IPS DF 4.7 (cell line): ENCODE measurements around the gene CDK15.

Experiments used
- DNase-seq: peaks from one replicate; pipeline ENCODE4 v3.0.0-alpha.2; 2013; ENCODE audit warnings: low spot score; ENCODE audit errors: extremely low read depth

CDK15 gene

GRCh38 chr2:201866643-201867473 lies 60.5 kb downstream of the CDK15 start:
- no peak for DNase-seq

DNA sequence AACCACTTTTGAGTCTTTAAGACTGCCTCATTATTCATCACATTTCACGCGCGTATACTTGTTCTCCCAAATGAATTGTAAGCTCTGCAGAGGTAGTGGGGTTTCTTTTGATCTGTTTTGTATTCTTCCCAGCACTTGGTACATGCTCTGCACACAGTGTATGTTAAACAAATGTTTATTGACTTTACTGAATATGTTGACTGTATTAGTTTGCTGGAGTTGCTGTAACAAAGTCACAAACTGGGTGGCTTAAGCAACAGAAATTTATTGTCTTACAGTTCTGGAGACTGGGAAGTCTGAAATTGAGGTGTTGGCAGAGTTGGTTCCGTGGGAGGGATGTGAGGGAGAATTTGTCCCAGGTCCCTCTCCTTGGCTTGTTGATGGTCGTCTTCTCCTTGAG lies 65.1 kb downstream of the CDK15 start:
- no peak for DNase-seq

DNA sequence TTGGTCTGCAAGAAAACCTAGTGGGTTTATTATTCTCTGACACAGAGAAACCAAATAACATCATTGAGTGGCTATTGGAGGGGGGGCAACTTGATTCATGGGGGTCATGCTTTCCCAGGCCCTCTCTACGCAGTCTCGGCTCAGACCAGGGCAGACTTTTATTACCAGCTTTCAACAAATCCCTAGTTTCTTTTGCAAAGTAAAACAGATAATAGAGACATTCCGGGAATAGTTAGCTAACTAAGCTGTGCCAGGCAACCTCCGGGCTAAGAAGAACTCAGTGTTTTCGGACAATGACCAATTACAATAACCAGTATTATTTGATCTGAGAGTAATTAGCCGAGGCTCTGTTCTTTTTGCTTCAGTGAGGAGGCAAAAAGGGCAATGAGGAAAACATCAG lies 66.3 kb downstream of the CDK15 start:
- no peak for DNase-seq

- DNase-seq: no peak
Measured at GRCh38 chr2:201879996-201880395, 73.7 kb downstream of the CDK15 start.

DNA sequence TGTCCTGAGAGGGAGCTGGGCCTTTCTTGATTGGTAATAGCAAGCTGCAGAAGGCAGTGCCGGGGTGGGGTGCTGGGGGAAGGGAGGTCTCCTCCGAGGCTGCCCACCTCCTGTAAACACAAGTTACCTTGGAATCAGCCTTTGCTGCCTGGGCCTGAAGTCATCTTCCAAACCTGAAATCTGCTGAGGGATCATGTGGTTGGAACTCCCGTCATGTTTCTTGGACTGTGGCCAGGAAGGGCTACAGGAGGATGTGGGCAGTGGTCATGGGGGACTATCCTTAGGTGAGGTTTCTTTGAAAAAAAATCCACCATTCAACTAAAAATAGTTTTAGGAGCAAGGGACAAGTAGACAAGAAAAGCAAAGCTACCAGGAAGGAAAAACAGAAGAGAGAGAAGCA lies 74.2 kb downstream of the CDK15 start:
- no peak for DNase-seq

DNA sequence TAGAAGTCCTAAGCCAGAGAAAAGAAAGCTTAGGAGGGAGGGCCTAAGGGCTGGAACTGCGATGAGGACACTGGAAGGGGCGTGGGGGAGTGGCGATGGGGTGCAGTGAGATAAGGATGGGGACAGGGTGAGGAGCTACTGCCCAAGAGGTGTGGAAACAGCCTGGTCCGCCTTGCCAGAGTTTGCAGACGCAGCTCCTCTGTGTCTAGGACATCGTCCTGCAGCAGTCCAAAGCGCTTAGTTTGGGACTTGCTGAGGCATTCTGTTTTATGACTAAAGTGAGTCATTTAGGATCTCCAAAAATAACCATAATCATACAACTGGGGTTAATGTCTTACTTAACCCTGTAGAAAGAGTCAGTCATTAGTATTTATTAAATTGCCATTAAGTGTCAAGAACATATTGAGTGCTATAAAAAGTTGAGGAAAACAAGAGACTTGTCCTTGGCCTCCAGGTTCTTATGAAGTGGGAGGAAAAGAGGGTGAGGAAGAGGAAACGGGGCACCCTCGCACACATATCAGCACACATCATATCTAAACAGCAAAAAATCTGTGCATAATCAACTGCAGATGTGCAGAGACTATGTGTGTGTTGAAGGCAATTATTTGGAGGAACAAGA lies 74.8 kb downstream of the CDK15 start:
- DNase-seq: no peak

DNA sequence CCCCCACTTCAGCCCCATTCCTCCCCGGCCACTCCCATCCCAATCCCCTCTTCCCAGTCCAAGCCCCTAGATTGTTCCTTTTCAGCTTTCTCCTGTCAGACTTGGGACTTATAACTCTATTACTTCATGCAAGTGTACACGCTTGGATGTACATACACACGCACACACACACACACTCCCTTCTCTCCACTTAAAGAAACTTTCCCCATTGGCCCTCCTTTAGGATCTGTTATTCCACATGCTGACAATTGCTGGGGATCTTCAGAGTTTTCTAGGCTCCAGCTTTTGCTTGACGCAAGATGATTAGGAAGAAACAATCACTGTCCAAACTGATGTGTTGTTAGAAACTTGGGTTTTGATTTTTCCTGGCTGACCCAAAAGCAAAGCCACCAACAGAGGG lies 75.4 kb downstream of the CDK15 start:
- DNase-seq: no peak

DNA sequence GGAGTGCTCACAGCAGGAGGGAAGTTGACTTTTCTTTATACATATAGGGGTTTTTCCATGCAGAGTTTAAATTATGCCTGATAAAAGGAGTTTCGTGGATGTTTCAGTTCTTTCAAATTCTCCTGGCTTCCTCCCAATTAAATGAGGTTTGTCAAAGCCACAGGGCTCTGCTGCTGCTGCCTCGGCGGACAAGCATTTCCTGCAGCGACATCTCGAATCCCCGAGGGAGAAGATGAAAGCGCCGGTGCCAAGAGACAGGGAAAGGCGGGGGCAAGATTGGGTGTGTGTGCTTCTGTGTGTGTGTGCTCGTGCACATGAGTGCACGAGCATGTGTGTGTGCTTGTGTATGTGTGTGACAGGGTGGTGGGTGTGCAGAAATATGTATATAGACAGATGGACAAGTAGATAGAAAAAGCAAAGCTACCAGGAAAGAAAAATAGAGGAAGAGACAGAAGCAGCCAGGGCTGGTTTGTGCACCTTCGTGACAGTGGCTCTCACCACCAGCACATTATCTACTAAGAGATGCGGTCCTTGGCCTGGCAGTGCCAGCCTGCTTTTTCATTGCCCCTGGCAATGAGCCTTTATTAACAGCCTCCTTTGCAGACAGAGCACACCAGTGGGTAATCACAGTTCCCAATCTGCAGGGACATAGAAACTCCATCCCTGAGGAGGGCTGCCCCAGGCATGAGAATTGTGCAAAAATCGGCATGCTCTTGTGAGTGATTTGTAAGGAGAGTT lies 76.2 kb downstream of the CDK15 start:
- no peak for DNase-seq

DNA sequence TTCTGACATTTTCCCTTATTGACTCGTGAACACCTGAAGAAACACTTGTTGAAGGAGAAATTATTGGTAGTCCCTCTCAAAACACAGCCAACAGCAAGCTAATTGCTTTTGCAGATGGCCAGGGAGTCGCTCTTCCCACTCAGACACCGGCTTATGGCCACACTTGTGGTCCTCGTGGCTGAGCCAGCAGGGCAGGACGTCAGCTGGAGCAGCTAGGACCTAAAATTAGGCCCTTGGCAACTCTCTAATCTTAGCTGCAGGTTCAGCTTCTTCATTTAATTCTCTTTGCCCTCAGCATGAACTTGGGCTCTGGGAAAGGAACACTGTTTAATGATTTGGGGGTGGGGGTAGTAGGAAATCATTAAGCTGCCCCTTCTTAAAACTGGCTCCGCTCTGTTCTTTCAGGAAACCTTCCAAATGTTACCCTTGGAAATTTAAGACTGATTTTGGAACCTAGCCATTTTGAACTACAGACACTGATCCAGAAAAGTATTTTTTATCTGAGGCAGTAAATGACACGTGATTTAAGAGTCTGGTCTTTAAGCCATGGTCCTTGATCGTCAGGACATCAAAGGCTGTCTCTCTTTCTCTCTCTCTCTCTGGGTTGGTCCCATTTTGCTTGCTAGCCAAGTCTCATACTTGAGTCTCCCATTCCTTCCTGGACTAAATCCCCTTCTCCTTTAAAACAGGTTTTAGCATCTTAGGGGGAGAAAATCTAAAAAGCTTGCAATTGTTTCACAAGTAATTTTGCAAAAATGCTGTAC lies 77.5 kb downstream of the CDK15 start:
- no peak for DNase-seq

- no peak for DNase-seq
Measured at GRCh38 chr2:201886504-201886903, 80.2 kb downstream of the CDK15 start.

DNA sequence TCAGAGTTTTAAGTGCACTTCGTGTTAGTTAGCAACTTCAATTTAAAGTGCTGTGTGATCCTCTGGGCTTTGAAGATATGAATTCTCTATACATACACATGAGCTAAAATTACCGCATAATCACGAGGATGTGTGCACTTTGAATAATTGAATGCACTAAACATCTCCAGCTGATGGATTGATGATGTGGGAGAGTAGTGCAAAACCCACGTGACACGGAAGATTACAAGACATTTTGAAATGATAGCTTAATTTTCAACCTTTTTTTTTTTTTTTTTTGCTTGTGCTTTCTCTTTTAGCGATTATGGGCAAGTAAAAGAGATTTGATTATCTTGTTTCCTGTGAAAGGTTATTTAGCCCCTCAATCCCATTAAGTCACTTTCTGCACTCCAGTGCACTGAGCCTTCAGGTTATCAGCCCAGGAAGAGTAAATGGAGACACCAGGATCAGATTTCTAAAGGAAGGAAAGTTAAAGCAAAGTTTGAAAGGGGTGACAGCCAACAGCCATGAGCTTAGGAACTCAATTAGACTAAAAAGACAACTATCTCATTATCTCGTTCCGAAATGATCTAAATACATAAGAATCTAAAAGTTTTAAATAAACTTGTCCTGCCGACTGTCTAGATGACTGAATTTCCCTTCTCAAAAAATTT lies 81.6 kb downstream of the CDK15 start:
- no peak for DNase-seq

- no peak for DNase-seq
Measured at GRCh38 chr2:201888426-201888800, 82.1 kb downstream of the CDK15 start.

- no peak for DNase-seq
Measured at GRCh38 chr2:201890453-201890852, 84.1 kb downstream of the CDK15 start.

GRCh38 chr2:201891676-201892075 lies 85.3 kb downstream of the CDK15 start:
- DNase-seq: no peak

- no peak for DNase-seq
Measured at GRCh38 chr2:201892516-201892915, 86.2 kb downstream of the CDK15 start.

DNA sequence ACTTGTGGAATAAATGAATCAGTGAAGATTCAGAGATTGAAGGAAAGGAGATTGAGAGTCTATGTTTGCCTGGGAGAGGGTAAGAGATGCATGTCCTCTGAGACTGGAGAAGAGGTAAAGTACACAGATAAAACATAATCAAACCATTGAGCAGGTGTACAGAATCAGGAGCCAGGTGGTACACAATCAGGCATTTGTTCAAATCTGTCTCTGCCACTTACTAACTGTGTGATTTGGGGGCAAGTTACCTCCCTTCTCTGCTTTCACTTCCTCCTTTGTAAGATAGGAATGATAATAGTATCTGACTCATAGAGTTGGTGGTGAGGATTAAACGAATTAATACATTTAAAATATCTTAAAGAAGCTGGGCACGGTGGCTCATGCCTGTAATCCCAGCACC lies 94.0 kb downstream of the CDK15 start:
- DNase-seq: no peak

GRCh38 chr2:201901786-201902185 lies 95.4 kb downstream of the CDK15 start:
- no peak for DNase-seq

- no peak for DNase-seq
Measured at GRCh38 chr2:201904538-201905420, 98.4 kb downstream of the CDK15 start.

- no peak for DNase-seq
Measured at GRCh38 chr2:201906777-201907562, 100.6 kb downstream of the CDK15 start.

- DNase-seq: no peak
Measured at GRCh38 chr2:201907563-201907881, 101.2 kb downstream of the CDK15 start.
